Mononuclear cell (primary cell): ENCODE results near the gene CDH23. TPM values are rescaled to one million over a fixed set of nuclear protein-coding genes. Genes with fewer than 3 reads are reported as not detected.

Source experiments
- H3K27me3 ChIP-seq: 2 replicates; pipeline ENCODE4 v1.6.0; 2011; ENCODE audit warnings: low read length, control low read depth; ENCODE audit not compliant: insufficient read depth
- H3K4me1 ChIP-seq: 2 replicates; pipeline ENCODE4 v1.5.1; 2011; ENCODE audit warnings: mild to moderate bottlenecking, low read length, control low read depth; ENCODE audit not compliant: insufficient read depth
- H3K4me3 ChIP-seq: 2 replicates; pipeline ENCODE4 v1.5.1; 2011; ENCODE audit warnings: mild to moderate bottlenecking, low read length, moderate library complexity
- H3K9me3 ChIP-seq: 2 replicates; pipeline ENCODE4 v1.5.1; 2011; ENCODE audit warnings: low read depth, mild to moderate bottlenecking, control low read depth, low read length
- total RNA-seq: library from RNA; depleted of rRNA; stranded (reverse); fragments of >200 nt; gene quantifications from one replicate; pipeline ENCODE4 v1.2.3, GENCODE V29; 2012

CDH23 gene
- total RNA-seq, 1 donor: 5.0 TPM

DNA sequence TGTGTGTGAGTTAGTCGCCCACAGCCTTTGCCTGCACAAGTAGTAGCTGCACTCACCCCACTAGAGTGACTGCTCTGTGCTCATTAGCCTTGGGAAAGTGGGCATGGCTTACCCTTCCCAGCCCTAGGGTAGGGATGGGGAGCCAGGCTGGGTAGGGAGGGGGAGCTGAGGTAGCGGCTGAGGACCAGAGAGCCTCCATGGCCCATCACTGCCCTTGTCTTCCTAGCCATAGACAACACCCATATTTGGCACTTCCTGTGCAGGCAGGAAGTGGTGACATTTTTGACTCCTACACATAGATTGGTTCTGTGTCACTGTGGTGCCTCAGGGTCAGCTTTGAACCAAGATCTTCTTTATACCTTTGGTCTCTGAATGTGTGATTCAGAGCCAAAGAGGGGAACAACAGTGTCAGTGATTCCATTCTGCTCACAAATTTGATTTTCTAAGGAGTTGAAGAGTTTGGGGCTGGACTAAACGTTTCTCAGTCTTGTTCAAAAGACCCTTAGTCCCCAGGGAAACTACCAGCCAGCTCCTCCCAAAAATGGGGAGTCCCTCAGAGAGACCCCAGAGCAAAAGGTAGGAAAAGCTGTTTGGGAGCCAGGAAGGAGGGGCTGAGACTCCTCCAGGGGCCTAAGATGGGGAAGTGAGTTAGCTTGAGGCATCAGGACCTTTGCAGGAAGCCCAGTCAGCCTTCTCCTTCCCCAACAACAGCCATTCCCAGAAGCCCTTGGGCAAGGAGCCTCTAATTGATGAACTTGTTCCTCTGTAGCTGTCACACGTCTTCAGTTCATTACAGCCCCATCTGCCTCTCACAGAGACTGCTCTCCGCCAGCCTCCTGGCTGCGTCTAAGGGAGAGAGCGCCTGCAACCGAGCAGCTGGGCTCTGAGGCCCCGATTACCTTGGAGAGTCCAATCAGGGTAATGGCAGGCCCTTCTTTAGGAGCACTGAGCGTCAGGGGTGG, 135.0 kb downstream of the CDH23 start:
- H3K4me3 ChIP-seq: no peak overlapping the region
- H3K9me3 ChIP-seq: no peaks in the 10 kb centered on the region
- H3K27me3 ChIP-seq: no peaks in the 10 kb centered on the region
- no peaks in the 10 kb centered on the region for H3K4me1 ChIP-seq

DNA sequence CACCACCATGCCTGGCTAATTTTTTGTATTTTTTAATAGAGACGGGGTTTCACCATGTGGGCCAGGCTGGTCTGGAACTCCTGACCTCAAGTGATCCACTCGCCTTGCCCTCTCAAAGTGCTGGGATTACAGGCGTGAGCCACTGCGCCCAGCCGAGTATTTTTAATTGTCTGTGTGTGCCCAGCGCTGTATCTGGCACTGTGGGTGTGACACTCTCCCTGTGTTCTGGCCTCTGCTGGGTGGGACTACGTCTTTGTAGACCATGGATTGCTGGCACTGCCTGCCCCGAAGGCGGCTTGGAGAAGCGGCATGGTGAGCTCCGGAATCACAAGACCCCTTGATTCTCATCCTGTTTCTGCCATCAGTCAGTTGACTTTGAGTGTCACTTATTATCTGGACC, 136.2 kb downstream of the CDH23 start:
- H3K27me3 ChIP-seq: no peaks in the 10 kb centered on the region
- no peak overlapping the region for H3K4me3 ChIP-seq
- H3K9me3 ChIP-seq: no peaks in the 10 kb centered on the region
- no peaks in the 10 kb centered on the region for H3K4me1 ChIP-seq

DNA sequence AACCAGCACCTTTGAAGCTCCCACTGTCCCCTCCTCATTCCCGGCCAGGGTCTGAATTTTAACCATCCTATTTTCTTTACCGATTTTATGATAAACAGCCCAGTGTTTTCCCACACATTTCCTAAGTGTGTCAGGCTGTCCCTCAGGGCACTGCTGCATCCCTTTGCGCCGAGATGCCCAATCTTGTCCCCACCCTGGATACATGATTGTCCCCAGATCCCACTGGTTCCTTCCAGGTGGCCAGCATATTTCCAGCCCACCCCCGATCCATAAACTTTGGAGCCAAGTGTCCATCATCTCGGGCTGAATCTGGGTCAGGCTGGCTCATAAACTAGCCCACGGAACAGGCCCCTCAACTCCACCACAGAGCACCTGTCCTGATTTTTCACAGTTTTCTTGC, 137.2 kb downstream of the CDH23 start:
- Histone ChIP-seq H3K27me3 (no peaks in the 10 kb centered on the region), H3K4me1 (no peaks in the 10 kb centered on the region), H3K9me3 (no peaks in the 10 kb centered on the region), H3K4me3 (no peak overlapping the region)

DNA sequence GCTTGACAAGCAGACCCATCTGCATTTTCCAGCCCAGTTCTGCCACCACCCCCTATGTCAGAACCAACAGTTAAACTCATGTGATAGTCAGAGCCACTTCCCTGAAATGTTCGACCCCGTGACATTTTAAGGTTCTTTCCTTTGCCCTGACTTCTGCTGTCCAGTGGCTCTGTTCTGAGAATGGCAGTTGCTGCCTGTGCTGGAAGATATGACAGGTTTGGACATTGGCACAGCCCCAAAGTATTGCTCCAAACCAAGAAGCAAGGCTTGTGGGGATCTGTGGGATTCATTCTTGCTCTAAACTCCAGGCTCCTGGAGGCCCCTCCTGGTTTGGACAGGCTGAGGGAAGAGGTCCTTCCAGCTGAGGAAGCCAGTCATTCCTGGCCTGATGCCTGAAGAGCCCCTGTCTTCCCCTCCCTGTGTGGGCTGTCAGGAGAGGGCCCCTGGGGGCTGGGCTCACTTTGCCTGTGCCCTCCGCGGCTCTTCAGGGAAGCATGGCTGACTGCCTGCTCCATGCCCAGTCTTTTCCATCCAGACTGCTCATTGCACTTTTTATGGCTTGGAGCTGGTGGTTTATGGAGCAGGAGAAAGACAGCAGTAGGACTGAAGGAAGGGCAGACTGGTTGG, 138.0 kb downstream of the CDH23 start:
- H3K4me1 ChIP-seq: no peaks in the 10 kb centered on the region
- H3K9me3 ChIP-seq: no peaks in the 10 kb centered on the region
- no peak overlapping the region for H3K4me3 ChIP-seq
- H3K27me3 ChIP-seq: no peaks in the 10 kb centered on the region

DNA sequence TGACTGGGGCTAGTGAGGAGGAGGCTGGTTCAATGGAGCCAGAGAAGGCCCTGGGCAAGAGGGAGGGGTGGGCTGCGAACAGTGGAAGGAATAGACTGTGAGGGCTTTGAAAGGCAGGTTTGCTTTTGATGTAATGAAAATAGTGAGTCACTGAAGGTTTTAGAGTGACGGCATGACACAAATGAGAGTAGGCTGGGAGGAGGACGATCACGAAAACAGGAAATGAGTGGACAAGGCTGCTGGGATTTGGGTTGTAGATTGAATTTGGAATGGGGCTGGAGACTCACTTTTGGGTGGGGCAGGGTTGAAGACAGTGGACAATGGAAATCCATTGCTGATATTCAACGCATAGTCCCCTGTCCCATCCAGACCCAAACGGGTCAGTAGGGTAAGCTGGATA, 139.6 kb downstream of the CDH23 start:
- no peaks in the 10 kb centered on the region for H3K4me1 ChIP-seq
- no peaks in the 10 kb centered on the region for H3K27me3 ChIP-seq
- H3K4me3 ChIP-seq: no peak overlapping the region
- no peaks in the 10 kb centered on the region for H3K9me3 ChIP-seq

DNA sequence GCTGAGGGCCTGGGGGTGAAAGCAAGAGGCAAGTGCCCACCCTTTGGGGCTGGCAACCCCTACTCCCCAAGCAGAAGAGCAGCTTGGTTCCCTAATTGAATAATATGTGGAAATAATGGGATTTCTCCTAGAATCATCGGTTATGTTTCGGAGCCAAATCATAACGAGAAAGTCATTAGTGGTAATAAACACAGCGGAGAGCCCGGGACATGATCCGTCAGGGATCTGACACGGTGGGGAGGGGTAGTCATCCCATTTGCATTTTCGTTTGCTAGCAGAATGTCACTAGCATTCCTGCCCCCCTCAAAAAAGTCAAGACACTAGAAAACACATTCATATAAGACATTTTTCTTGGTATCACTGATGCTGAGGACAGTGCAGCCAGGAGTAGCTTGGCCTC, 140.4 kb downstream of the CDH23 start:
- H3K4me3 ChIP-seq: no peak overlapping the region
- no peaks in the 10 kb centered on the region for H3K4me1 ChIP-seq
- H3K9me3 ChIP-seq: no peaks in the 10 kb centered on the region
- no peaks in the 10 kb centered on the region for H3K27me3 ChIP-seq

DNA sequence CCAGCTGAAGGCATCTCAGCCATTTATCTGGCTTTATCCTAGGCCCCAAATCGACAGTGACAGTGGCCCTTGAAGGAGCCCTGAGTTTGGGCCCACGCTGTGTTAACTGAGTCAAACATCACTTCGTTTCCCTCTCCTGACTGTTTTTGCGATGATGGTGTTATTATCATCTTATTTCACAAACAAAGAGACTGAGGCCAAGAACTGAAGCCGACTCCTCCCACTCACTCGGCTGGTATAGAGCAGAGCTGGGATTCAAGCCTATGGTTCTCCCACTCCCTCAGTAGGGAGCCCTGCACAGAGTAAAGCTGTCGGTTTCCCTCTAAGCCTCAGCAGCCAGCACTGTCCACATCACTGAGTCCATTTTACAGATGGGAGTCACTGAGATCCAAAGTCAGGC, 141.0 kb downstream of the CDH23 start:
- no peak overlapping the region for H3K4me3 ChIP-seq
- no peaks in the 10 kb centered on the region for H3K9me3 ChIP-seq
- H3K4me1 ChIP-seq: no peaks in the 10 kb centered on the region

DNA sequence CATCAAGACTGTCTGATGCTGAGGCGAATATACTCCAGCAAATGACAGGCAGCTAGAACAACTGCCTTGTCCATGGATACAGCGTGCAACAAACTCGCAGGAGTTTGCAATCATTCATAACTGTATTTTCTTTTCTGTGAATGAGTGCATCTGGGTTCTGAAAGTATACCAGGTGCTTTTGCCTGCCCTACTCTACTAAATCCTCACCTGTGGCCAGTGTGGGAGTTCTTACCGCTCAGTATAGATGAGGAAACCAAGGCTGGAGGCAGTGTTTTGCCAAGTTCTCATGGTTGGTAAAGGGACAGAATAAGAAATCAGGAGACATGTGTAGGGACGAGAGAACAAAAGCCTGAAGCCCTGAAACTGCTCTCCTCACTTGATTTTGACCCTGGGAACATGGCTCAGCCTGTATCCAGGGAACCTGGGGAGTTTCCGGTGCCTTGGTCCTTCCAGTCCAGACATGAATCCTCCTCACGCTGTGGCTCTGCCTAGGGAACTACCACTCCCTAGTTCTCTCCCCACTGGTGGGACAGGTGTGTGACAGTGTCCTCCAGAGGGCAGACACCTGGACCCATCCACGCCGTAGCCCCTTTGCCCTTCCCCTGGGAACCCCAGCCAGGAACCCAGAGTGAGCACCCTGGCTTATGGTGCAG, 142.0 kb downstream of the CDH23 start:
- H3K4me3 ChIP-seq: no peak overlapping the region
- no peaks in the 10 kb centered on the region for H3K4me1 ChIP-seq
- H3K9me3 ChIP-seq: no peaks in the 10 kb centered on the region
- H3K27me3 ChIP-seq: no peaks in the 10 kb centered on the region

More for the DNA sequence above, 141.0 kb downstream of the CDH23 start:
- H3K27me3 ChIP-seq: no peaks in the 10 kb centered on the region

DNA sequence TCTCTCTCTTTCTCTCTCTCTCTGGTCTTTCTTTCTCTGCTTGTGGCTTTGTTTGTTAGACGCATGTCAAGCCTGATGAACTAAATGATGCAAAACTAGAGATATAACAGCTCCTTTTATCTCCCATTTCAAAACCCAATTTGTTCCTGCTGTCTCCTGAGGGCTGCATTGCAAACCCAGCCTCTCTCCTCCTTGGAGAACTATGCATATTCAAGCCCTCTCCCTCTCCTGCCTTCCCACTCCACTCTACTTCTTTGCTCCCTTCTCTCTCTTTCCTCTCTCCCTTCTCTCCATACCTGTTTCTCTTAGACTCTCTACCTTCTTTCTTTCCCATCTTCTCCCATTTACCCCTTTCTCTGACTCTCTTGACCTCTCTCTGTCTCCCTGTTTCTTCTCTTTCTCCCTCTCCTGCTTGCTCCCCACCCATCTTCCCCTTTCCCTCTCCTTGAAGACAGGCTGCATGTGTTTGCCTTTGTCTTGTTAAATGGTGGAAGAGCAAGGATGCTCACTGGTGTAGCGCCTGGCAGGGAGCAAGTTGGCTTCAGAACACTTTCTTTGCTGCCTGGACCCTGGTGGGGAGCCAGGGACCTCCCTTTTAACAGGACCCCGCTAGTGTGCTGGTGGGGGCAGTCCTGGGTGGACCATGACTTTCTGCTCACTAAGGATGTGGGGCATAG, 142.9 kb downstream of the CDH23 start:
- H3K9me3 ChIP-seq: no peaks in the 10 kb centered on the region
- H3K4me3 ChIP-seq: no peak overlapping the region
- no peaks in the 10 kb centered on the region for H3K4me1 ChIP-seq
- H3K27me3 ChIP-seq: no peaks in the 10 kb centered on the region

DNA sequence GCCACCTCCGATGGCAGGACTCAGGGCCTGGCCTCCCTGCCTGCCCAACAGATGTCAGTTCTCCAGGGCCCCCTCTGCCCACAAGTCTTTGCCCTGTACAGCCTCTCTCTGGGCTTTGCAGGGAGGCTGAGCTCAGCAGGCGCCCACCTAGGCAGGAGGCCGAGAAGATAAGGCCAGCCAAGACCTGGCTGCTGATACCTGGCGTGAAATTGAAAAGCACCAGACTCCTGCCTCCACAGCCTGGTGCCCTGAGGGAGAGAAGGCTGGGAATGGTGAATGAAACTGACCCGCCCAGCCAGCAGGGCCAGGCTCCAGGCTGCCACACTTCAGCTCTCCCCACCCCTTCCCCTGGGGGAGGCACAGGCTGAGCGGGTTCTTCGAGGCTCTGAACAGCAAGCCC, 145.8 kb downstream of the CDH23 start:
- no peak overlapping the region for H3K4me3 ChIP-seq
- H3K9me3 ChIP-seq: no peaks in the 10 kb centered on the region
- H3K4me1 ChIP-seq: no peaks in the 10 kb centered on the region
- no peaks in the 10 kb centered on the region for H3K27me3 ChIP-seq

DNA sequence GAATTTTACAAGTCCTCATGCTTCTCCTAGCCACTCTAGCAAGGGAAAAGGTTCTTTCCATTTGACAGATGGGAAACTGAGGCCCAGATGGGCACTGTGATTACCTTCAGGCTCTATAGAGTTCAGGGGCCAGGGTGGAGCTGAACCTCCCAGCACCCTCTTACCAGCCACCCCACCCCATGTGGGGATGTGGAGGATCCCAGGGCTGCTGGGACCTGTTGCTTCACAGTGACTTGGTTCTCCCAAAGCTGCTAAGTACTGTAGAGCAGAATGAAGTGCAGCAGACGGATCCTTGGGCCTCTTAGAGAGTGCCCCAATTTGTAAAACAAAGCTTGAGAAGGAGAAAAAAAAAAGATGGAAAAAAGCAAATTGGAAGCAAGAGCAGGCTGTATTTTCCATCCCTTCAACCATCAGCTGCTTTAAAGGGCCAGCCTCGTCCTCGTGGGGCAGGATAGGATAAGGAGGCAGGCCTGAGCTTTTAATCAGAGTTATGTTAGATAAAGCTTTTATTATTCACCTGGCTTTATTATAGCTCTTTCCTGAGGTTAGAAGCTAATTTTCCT, 147.0 kb downstream of the CDH23 start:
- H3K27me3 ChIP-seq: no peaks in the 10 kb centered on the region
- H3K9me3 ChIP-seq: no peaks in the 10 kb centered on the region
- H3K4me3 ChIP-seq: no peak overlapping the region
- H3K4me1 ChIP-seq: no peaks in the 10 kb centered on the region

DNA sequence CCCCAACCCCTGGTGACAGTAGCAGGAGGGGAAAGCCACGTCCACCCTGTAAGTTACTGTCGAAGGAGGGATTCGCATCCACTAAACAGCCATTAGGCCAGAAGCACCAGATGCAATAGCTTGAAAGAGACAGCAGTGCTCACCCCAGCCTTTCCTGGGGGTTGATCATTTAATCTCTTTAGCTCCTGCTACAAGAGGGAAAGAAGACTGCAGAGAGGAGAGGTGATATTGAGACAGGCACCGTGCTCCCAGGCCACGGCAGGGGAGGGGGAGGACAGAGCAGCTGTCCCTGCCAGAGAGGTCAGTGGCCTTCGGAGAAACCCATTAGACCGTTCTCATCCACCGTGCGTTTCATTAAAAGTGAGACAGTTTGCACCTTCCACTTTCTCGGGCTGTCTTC, 148.3 kb downstream of the CDH23 start:
- H3K9me3 ChIP-seq: no peaks in the 10 kb centered on the region
- no peaks in the 10 kb centered on the region for H3K4me1 ChIP-seq
- H3K4me3 ChIP-seq: no peak overlapping the region
- no peaks in the 10 kb centered on the region for H3K27me3 ChIP-seq

DNA sequence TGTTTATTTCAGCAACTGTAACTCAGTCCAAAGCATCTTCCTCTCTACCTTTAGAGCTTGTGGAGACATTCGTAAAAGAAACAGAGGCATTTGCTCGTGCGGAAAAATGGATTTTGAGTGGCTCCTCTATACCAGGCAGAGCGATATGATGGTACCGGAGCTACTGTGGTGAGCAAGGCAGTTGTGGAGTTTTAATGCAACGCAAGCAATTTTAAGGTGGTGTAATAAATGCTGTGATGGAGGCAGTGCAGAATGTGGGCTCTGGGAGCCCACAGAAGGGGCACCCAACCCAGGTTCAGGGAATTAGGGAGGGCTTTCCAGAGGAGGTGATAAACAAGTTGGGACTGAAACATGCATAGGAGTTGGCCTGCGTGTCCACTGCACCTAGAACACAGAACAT, 149.5 kb downstream of the CDH23 start:
- Histone ChIP-seq H3K4me1 (no peaks in the 10 kb centered on the region), H3K9me3 (no peaks in the 10 kb centered on the region), H3K27me3 (no peaks in the 10 kb centered on the region), H3K4me3 (no peak overlapping the region)

DNA sequence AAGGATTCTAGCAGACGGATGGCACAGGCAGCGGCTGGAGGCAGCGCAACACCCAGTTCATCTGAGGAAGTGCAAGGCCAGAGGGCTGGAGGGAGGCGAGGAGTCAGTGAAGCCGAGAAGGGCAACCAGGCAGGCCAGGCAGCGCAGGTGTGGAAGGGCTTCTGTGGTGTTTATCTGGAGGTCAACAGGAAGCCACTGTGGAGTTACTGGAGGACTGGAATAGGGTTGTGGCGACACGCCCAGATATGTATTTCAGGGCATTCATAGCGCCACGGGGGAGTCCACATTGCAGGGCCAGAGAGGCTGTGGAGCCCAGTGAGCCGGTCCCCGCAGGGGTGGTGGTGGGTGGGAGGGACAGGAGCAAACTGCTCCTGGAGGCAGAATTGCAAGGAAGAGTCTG, 150.6 kb downstream of the CDH23 start:
- Histone ChIP-seq H3K4me1 (no peaks in the 10 kb centered on the region), H3K4me3 (no peak overlapping the region), H3K9me3 (no peaks in the 10 kb centered on the region), H3K27me3 (no peaks in the 10 kb centered on the region)
